ENCODE measurements around the gene BGN.

BGN gene

DNA sequence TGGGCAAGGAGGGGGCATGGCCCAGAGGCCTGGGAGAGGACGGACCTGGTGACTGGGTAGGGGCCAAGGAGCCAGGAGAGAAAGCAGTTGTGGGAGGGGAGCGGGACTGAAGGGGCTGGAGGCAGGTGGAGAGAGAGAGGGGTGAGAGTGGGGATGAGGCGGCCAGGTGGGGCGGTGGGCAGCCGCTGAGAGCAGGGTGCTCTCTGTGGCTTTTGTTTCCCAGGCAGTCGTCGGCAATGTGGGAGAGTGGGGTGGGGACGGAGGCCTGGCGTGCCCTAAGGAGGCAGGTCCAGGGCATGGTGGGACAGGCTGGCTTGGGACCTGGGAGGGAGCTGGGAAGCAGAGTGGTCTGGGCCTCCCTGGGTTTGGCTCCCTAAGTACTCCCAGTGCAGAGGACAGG lies 19.5 kb downstream of the BGN start (continued):
- TF ChIP-seq, protein P1, sequence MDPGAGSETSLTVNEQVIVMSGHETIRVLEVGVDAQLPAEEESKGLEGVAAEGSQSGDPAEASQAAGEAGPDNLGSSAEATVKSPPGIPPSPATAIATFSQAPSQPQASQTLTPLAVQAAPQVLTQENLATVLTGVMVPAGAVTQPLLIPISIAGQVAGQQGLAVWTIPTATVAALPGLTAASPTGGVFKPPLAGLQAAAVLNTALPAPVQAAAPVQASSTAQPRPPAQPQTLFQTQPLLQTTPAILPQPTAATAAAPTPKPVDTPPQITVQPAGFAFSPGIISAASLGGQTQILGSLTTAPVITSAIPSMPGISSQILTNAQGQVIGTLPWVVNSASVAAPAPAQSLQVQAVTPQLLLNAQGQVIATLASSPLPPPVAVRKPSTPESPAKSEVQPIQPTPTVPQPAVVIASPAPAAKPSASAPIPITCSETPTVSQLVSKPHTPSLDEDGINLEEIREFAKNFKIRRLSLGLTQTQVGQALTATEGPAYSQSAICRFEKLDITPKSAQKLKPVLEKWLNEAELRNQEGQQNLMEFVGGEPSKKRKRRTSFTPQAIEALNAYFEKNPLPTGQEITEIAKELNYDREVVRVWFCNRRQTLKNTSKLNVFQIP (CRISPR knock-in tag; IDR thresholded peaks at IDR 0.05; ENCODE audit: borderline replicate concordance, low read depth): no peak
- TF ChIP-seq ESRRG (CRISPR knock-in tag; IDR thresholded peaks at IDR 0.05) (no peak), ARNTL (CRISPR knock-in tag; IDR thresholded peaks at IDR 0.05; ENCODE audit: borderline replicate concordance, low read depth) (no peak), ZNF565 (CRISPR knock-in tag; conservative IDR thresholded peaks at IDR 0.05; ENCODE audit: low read depth) (no peak)

DNA sequence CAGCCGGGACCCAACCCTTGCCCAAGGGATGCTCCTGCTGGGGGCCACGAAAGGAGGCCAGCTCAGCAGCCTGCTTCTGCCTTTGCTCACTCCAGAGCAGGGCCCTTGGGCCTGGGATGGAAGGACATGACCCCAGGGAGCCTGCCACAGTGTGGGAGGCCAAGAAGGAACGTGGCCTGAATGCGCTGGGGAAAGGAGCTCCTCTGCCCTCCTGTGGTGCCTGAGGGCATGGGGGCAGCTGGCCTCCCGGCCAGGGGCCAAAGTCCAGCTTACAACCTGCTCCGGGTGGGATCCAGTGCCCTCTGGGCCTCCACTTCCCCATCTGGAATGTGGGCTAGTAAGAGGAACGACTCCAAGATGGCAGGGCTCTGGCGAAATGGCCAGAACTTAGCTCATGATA lies 20.7 kb downstream of the BGN start:
- ATAC-seq: no peak
- TF ChIP-seq ZFP30 (CRISPR knock-in tag; IDR thresholded peaks at IDR 0.05) (no peak), ISL1 (CRISPR knock-in tag; IDR thresholded peaks at IDR 0.05) (no peak), GLIS3 (CRISPR knock-in tag; IDR thresholded peaks at IDR 0.05) (no peak), ZNF8 (CRISPR knock-in tag; IDR thresholded peaks at IDR 0.05) (no peak), ESRRG (CRISPR knock-in tag; IDR thresholded peaks at IDR 0.05) (no peak), TOX (CRISPR knock-in tag; IDR thresholded peaks at IDR 0.05; ENCODE audit: borderline replicate concordance) (no peak), RARB (CRISPR knock-in tag; IDR thresholded peaks at IDR 0.05) (no peak), PPARA (CRISPR knock-in tag; IDR thresholded peaks at IDR 0.05; ENCODE audit: borderline replicate concordance) (no peak), ARNTL (CRISPR knock-in tag; IDR thresholded peaks at IDR 0.05; ENCODE audit: borderline replicate concordance, low read depth) (no peak), ZC3H10 (CRISPR knock-in tag; IDR thresholded peaks at IDR 0.05) (no peak), OSR1 (CRISPR knock-in tag; IDR thresholded peaks at IDR 0.05) (no peak), BACH2 (CRISPR knock-in tag; IDR thresholded peaks at IDR 0.05; ENCODE audit: borderline replicate concordance) (no peak), ZFP3 (CRISPR knock-in tag; IDR thresholded peaks at IDR 0.05) (no peak), TCF4 (CRISPR knock-in tag; IDR thresholded peaks at IDR 0.05; ENCODE audit: borderline replicate concordance) (no peak)
- TF ChIP-seq, protein P1 (CRISPR knock-in tag; IDR thresholded peaks at IDR 0.05; ENCODE audit: borderline replicate concordance, low read depth): no peak
- TF ChIP-seq, protein P2, sequence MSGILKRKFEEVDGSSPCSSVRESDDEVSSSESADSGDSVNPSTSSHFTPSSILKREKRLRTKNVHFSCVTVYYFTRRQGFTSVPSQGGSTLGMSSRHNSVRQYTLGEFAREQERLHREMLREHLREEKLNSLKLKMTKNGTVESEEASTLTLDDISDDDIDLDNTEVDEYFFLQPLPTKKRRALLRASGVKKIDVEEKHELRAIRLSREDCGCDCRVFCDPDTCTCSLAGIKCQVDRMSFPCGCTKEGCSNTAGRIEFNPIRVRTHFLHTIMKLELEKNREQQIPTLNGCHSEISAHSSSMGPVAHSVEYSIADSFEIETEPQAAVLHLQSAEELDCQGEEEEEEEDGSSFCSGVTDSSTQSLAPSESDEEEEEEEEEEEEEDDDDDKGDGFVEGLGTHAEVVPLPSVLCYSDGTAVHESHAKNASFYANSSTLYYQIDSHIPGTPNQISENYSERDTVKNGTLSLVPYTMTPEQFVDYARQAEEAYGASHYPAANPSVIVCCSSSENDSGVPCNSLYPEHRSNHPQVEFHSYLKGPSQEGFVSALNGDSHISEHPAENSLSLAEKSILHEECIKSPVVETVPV (CRISPR knock-in tag; IDR thresholded peaks at IDR 0.05): no peak
- TF ChIP-seq, protein P3, sequence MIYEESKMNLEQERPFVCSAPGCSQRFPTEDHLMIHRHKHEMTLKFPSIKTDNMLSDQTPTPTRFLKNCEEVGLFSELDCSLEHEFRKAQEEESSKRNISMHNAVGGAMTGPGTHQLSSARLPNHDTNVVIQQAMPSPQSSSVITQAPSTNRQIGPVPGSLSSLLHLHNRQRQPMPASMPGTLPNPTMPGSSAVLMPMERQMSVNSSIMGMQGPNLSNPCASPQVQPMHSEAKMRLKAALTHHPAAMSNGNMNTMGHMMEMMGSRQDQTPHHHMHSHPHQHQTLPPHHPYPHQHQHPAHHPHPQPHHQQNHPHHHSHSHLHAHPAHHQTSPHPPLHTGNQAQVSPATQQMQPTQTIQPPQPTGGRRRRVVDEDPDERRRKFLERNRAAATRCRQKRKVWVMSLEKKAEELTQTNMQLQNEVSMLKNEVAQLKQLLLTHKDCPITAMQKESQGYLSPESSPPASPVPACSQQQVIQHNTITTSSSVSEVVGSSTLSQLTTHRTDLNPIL (CRISPR knock-in tag; IDR thresholded peaks at IDR 0.05; ENCODE audit: low read depth): no peak
- TF ChIP-seq, protein P4, sequence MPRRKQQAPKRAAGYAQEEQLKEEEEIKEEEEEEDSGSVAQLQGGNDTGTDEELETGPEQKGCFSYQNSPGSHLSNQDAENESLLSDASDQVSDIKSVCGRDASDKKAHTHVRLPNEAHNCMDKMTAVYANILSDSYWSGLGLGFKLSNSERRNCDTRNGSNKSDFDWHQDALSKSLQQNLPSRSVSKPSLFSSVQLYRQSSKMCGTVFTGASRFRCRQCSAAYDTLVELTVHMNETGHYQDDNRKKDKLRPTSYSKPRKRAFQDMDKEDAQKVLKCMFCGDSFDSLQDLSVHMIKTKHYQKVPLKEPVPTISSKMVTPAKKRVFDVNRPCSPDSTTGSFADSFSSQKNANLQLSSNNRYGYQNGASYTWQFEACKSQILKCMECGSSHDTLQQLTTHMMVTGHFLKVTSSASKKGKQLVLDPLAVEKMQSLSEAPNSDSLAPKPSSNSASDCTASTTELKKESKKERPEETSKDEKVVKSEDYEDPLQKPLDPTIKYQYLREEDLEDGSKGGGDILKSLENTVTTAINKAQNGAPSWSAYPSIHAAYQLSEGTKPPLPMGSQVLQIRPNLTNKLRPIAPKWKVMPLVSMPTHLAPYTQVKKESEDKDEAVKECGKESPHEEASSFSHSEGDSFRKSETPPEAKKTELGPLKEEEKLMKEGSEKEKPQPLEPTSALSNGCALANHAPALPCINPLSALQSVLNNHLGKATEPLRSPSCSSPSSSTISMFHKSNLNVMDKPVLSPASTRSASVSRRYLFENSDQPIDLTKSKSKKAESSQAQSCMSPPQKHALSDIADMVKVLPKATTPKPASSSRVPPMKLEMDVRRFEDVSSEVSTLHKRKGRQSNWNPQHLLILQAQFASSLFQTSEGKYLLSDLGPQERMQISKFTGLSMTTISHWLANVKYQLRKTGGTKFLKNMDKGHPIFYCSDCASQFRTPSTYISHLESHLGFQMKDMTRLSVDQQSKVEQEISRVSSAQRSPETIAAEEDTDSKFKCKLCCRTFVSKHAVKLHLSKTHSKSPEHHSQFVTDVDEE (CRISPR knock-in tag; IDR thresholded peaks at IDR 0.05): no peak
- TF ChIP-seq, protein P5, sequence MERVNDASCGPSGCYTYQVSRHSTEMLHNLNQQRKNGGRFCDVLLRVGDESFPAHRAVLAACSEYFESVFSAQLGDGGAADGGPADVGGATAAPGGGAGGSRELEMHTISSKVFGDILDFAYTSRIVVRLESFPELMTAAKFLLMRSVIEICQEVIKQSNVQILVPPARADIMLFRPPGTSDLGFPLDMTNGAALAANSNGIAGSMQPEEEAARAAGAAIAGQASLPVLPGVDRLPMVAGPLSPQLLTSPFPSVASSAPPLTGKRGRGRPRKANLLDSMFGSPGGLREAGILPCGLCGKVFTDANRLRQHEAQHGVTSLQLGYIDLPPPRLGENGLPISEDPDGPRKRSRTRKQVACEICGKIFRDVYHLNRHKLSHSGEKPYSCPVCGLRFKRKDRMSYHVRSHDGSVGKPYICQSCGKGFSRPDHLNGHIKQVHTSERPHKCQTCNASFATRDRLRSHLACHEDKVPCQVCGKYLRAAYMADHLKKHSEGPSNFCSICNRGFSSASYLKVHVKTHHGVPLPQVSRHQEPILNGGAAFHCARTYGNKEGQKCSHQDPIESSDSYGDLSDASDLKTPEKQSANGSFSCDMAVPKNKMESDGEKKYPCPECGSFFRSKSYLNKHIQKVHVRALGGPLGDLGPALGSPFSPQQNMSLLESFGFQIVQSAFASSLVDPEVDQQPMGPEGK (CRISPR knock-in tag; IDR thresholded peaks at IDR 0.05; ENCODE audit: borderline replicate concordance): no peak

All from SK-N-SH treated with all-trans-retinoic acid at 6 μM for 48 hours (cell line).